NCI-H446 treated with DMSO at 0.1 percent for 48 hours (cell line): Measurements from ENCODE around the gene GALNT2.

Experiments
- DNase-seq: peaks from one replicate; lab custom pipeline; 2025; lab: John Stamatoyannopoulos, UW

The GALNT2 gene

DNA sequence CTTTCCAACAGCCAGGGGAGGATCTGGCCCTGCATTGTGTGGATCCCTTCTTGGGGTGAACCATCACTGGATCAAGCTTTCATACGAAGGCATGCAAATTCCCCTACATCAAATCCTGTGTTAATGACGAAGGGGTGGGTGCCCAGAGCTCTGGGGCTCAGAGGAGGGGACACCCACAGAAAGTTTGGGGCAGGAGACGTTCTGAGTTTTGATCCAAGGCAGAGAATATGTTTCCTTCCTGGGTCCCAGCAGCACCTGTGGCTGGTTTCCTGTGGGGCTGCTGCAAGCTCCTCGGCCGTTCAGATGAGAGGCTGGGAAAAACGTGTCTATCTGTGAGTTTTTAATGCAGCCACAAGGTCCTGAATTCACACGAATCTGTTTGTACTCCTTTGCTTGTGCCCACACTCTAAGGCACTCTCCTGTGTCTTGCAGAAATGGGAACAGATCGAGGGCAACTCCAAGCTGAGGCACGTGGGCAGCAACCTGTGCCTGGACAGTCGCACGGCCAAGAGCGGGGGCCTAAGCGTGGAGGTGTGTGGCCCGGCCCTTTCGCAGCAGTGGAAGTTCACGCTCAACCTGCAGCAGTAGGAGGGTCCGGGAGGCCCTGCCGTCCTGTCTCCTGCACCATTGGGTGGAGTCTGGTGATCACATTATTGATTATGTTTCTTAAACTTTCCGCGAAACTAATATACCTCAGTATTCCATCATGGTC lies 212.0 kb downstream of the GALNT2 start:
- no peak for DNase-seq

DNA sequence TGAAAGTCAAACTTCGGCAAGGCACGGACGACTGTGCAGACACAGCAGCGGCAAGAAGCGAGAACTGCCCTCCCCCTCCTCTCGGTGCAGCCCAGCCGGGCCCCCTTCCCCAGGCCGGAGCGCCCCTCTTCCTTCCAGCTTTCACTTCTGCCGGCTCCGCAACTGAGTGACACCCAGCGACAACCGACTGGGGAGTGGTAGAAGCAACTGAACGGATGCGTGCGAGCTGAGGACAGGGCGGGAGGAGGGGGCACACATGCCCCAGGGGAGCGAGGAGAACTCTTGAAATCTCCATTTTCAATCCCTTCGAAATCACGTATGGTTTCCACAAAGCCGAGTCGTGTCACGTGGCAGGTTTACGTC lies 212.5 kb downstream of the GALNT2 start:
- DNase-seq = no peak

DNA sequence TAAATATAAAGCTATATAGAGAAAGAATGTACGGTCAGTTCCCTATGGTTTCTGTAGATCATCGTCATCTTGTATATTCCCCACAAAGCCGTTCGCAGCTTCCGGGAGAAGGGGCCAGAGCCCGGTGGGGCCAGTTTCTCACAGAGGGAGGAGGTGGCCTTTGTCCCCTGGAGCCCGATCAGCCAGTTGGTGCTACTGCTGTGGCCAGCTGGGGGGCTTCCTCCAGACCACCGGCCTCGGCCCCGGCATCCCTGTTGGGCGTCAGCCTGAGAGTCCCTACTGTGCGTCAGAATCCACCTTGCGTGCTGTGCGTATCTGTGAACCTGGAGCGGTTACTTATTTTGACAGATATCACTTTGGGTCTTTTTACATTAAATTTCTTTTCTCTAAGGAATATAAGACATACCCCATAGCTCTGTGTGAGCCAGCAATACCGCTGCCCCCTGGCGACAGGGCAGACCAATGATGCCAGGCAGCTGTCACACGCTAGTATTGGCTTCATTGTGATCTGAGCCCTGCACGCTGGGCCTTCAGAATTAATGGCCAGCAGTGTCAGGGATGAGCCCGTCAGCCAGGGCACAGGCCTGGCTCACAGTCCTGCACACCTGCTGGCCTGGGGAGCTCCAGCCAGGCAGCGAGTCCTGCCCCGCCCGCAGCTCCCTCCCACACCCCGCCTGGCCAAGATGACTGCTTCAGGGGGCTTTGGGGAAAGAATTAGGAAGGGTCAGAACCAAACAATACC lies 213.2 kb downstream of the GALNT2 start:
- no peak for DNase-seq

DNA sequence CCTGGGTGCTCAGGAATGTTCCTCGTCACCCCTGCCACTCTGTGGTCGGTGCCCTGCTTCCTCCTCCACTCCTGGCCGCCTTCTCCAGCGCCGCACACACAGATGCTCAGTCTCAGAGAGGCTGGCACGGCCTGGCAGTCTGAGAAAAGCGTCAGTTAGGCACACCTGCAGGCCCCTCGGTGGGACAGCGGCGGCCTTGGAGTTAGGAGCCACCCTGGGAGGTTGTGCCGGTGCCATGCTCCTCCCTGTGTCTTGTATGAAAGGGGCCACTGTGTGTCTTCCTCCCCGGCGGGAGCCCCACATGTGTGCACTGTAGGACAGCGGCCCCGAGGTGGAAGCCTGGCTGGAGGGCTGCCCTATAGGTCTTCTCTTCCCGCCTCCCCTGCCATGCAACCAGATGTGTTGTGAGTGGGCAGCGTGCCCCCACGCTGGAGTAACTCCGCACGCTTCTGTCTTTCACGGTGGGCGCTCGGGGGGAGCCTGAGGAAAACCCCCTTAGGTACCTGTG lies 213.9 kb downstream of the GALNT2 start:
- DNase-seq = no peak

DNA sequence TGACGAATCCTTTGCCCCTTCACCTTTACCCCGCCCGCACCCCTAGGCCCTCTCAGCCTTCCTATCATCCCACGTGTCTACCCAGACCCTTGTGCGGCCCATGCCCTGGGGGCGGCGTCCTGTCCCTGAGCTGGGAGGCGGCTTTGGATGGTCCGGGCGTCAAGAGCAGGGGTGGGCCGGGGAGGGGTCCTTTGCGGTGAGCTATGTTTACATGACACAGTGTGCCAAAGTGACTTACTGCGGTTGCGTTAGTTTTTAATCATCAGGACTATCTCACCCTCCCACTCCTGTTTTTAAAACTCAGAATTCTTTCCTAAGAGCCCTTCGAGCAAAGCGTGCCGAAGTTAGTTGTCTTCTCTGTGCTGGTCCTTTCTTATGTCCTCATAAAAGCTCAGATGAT lies 214.5 kb downstream of the GALNT2 start:
- DNase-seq = no peak

DNA sequence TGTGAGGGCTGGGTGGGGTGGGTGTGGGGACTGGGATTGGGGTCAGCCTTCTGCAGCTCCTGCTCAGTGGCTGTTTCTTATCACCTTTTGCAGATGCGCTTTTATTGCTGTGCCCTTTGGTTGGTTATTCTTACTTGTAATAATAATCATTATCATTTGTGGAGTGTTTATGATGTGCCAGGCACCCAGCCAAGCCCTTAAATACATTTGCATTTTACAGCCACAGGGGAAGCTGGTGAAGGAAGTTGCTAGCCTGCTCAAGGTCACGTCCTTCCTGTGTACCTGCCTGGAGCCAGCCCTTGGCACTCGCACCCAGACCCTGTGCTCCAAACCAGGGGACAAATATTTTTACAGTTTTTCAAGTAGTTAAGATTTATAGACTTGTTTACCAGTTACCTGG lies 215.1 kb downstream of the GALNT2 start:
- DNase-seq = no peak

DNA sequence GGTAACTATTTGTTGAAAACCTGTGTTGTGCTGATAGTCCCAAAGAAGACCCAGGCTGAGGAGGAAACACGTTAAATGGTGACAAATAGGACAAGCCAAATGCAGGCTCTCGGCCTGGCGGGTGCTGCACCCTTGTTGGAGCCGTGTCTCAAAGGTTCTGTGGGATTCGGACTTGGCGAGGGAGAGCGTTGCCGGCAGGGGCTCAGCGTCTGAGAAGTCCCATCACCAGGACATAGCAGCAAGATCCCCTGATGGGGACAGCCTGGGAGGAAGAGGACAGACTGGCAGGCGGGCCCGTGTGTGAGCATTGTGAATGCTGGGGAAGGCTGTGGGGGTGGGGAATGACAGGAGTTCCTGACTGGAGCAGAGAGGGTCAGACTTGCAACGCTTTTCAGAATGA lies 216.6 kb downstream of the GALNT2 start:
- DNase-seq = no peak

DNA sequence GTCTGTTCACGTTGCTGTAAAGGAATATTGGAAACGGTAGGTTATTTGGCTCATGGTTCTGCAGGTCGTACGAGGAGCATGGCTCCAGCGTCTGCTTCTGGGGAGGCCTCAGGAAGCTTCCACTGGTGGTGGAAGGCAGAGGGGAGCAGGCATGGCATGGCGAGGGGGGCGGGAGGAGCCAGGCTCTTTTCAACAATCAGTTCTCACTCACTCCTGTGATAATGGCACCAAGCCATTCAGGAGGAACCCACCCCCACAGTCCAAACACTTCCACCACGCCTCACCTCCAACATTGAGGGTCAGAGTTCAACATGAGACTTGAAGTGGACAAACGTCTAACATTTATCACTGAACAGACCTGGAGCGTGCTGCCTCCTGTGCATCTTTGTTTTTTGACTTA lies 217.9 kb downstream of the GALNT2 start:
- no peak for DNase-seq

DNA sequence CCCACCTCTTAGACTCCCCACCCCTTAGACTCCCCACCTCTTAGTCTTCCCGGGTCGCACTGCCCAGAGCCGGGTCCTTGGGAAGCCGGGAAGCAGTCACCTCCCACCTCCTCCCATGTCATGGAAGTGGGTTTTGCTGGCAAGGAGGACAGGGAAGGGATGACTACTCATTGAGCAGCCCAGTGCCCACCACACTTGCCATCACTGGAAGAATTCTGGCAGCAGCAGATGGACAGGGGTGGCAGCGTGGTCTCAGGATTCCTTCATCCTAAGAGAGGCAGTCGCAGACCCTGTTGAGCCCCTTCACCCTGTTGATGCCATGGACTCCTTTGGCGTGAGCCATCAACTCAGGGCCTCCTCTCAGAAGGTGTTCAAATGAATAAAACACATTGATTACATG lies 218.3 kb downstream of the GALNT2 start:
- no peak for DNase-seq

DNA sequence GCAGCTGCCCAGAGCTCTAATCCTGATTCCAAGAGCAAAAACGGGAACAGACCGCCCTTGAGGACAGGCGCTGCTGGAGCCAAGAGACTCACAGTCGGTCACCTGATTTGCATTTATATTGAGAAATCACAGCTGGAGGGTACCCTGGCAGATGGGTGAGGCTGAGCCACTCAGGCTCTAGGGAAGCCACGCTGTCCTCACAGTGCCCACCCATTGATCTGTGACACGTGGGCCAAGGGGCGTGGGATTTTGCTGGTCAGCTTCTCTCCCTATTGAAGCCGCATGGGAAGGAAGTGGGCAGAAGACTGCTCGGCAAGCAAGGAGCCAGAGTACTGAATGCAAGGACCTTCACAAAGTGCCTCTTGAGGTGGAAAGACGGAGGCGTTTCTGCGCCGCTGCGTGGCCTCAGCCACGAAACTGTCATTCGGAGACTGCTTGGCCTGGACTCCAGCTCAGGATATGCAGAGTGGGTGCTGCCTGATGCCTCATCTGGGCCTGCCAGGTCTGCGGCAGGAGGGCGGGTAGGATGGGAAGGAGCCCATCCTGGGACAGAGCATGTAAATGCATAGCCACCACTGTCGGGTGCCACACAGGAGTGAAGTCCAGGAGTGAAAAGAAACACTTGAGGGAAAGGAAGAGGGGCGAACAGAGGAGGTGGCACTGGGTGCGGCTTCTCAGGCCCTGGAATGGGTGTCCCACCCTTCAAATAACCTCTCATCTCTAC lies 219.3 kb downstream of the GALNT2 start:
- DNase-seq = no peak

DNA sequence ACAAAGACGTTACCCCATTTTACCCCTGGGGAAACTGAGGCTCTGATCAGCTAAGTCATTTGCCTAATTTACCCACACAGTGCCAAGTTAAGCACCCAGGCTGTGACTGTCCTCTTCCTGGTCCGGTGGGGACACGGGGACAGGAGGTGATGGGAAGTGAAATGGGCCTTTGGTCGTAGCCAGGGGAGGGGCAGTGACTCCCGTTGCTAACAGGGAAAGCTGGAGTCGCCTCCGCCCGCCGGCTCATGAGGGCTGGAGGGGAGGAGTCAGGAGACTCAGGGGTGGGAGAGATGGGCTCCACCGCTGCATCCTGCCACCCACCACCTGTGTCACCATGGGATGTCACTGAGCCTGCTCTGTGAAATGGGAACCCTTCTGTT lies 219.8 kb downstream of the GALNT2 start:
- DNase-seq = no peak

DNA sequence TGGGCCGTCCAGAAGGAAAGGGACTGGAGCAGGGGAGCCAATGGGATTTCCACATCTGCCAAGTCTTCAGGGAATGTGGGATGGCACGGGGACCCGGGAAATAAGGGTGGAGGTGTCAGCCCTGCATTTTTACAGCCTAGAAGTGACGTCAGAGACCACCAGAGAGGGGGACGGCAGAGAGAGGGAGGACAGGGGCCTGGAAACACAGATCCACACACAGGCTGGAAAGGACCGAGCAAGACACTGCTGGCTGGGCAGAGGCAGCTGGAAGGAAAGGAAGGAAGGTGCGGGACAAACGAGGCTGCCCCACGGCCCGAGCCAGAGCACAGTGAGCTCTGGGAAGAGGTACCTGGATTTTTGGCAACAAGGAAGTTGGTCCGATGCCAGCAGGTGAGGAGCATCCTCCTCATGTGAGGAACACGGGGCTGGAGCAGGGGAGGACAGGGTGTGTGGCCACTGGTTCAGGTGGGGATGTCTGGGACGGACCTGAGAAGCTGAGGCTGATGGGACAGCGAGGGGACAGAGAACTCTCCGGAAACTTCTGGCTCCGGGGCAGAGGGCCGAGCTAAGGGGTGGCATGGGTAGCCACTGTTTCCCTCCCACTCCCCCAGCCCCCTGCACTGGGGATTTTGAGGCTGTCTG lies 220.8 kb downstream of the GALNT2 start:
- DNase-seq = no peak

DNA sequence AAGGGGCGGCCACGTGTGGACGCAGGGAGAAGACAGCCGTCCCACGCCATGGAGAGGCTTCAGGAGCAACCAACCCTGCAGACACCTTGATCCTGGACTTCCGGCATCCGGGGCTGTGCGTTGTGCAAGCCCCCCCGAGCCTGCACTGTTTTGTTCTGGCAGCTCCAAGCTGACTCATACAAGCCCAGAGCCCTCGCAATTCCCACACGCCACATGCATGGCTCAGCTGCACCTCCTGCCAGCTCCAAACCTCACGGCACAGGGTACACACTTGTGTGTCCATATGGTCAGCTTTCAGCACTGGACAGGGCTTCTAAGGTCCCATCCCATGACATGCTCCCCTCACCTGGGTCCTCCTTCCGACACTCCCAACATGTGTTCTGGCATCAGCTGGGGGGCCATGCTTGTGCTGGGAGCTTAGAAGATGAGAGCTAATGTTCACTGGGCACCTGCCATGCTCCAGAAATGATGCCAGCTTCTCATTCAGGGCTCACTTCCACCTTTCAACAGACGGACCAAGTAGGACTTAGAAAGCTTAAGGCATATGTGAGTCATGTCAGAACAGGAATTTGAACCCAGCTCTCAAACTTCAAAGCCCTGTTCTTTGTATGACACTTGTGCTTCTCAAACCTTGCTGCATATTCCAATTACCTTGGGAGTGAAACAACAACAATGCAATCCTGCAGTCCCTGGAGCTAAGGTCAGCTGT lies 221.8 kb downstream of the GALNT2 start:
- DNase-seq = no peak

DNA sequence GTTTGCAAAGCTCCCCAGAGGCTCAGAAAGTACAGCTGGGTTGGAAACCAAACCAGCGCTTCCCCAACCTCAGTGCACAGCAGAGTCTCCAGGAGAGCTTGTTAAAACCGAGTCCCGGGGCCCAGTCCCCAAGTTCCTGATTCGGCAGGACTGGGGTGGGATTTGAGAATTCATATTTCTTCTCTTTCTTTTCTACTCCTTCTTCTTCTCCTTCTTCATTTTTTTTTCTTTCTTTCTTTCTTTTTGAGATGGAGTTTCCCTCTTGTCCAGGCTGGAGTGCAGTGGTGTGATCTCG lies 222.3 kb downstream of the GALNT2 start:
- DNase-seq = no peak

DNA sequence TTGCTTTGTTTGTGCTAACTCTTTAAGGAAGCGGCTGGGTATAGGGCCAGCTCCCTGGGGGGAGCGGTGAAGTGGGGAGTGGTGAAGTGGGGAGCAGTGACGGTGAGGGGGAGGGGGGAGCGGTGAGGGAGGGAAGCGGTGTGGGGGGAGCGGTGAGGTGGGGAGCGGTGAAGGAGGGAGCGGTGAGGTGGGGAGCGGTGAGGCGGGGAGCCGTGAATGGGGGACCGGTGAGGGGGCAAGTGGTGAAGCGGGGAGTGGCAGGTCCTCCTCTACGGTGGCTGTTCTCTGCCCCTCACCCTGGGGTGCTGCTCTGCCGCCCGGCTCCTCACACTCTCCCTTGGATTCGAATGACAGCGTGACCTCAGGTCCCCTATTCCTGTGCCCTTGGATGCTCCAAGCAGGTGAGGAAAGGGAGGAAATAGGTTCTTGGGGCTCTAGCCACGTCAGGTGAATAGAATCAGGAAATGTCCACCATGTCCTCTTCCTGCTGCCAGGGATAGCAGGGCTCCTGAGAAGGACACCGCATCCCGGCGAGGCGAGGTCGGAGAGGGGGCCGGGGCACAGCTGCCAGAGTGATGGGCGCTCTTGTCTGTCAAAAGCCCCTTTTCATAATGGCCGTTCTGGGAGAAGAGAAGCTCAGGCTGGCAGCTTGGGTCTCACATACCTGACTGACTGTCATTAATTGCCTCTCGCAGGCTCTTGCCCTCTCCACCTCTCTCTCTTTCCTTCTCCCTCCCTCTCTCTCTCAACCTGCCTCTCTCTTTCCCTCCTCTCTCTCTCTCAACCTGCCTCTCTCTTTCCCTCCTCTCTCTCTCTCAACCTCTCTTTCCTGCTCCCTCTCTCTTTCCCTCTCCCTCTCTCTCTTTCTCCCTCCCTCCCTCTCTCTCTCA lies 224.9 kb downstream of the GALNT2 start:
- DNase-seq = no peak

DNA sequence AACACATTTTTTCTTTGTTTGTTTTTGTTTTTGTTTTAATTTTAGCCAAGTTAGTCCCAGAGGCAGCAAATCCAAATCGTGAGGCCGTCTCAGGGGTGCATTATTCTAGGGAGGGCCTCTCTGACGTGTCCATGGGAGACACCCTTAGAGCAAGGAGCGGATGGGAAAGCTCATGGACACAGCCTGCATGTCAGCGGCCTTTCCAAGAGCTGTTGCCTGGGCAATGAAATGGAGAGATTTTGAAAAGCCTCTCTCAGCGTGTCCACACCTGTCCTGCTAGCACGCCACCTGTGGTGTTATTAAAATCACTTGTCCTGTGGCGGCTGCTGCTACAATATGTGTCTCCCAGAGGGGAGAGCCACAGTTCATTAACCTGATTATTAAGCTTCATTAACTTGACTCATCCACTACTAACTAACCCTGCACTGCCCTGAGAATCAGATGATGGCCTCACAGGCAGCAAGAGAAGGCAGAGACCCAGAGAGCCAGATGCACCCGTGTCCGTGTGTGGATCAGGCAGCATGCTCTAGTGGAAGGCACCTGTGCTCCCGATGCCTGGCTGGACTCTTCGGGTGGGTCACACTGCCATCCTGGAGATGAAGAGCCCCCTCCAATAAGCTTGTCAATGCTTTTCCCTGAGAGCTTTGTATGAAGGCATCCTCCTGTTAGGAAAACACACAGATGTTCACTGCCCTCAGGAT lies 225.8 kb downstream of the GALNT2 start:
- DNase-seq = peak; percentile 18

DNA sequence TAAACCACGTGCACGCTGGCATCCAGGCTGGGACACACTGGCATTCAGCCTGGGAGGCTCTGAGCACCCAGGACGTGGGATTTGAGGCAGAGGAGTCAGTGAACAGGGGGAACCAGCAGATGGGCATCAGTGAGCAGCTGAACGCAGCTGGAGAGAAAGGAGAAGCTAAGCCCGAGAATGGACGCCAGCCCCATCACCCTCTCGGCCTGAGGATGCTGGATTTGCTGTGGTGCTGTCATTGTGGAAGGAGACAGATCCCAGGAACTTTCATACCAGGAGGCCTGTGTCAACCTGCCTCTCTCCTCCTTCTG lies 226.3 kb downstream of the GALNT2 start:
- no peak for DNase-seq

DNA sequence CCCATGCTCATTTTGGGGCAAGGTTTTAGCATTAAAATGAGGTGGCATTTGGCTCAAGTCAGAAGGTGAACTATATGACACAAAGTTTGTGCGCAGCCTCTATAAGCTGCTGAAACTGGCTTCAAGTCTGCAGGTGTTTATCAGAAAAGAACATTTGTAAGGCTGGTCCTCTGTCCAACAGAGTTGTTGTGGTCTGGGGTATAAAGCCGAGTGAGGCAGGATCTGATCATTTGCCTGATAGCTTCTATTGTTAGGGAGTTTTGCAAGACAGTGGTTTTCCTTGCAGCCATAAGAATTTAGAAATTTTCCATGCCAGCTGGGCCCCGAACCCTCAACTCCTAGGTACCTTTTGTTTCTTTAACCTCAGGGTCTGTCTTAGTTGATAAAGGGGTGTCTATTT lies 228.3 kb downstream of the GALNT2 start:
- DNase-seq = no peak

DNA sequence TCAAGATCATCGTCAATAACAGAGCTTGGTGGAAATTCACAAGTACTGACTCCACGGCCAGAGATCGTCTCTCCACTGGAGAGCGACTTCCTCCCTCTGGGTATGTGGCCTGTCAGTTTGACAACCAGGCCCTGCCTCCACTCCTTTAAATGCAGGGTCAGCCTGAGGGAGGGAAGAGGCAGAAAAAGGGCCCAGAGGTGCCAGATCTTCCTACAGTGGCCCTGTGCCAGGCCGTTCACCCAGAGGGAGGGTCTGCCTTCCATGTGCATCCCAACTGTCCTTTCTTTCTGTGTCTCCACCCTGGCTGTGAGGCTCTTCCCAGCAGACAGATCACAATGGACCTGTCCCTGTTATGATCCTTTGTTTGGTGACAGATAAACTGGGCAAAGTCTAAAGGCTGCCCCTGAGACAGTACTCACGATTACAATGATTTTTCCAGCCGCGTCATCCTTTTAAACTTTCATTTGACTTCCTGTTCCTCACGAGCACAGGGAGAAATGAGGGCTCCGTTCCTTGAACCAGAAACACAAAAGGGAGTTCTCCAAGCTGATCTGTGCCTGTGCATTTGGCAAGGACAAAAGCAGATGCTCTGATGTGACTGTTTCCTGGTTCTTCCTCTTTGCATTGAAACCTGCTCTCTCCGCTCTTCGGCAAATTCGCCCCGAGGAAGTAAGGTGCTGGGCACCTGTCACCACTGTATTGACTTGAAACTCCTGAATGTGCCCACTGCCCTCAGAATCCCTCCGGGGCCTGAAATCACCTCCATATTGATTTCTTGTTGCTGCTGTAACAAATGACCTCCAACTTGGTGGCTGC lies 232.4 kb downstream of the GALNT2 start:
- DNase-seq = no peak
